Heart left ventricle (tissue), 16 donors: ENCODE results near the gene TDRD5. TPM values are rescaled to one million over a fixed set of nuclear protein-coding genes. Genes with fewer than 3 reads are reported as not detected.

Experiments
- ATAC-seq, 4 donors: fragments of 200-7000 bp; cut with Tn5 transposase; one replicate each; pipeline ENCODE4 v1.9.1; 2020 to 2022; ENCODE audit warnings: moderate library complexity in 4 of 4, mild to moderate bottlenecking in 3 of 4, moderate number of reproducible peaks in 1 of 4
- DNase-seq, 5 donors: peaks; one replicate each; pipeline ENCODE4 v3.0.0-alpha.2; 2020
- H3K27ac ChIP-seq, 12 donors: fragments of 200-600 bp; sonication (generic) in 4 of 12; one replicate each; pipeline versions ENCODE4 v1.5.0 to v1.8.0; 2016 to 2022; ENCODE audit warnings: mild to moderate bottlenecking in 2 of 12
- H3K27me3 ChIP-seq, 9 donors: fragments of 200-600 bp; sonication (generic) in 2 of 9; one replicate each; pipeline versions ENCODE4 v1.5.1 to v1.8.0; 2016 to 2022; ENCODE audit warnings: mild to moderate bottlenecking in 3 of 9
- H3K36me3 ChIP-seq, 9 donors: fragments of 200-600 bp; sonication (generic) in 2 of 9; one replicate each; pipeline versions ENCODE4 v1.5.0 to v1.8.0; 2018 to 2022; ENCODE audit warnings: mild to moderate bottlenecking in 2 of 9
- H3K4me1 ChIP-seq, 12 donors: fragments of 200-600 bp; sonication (generic) in 4 of 12; one replicate each; pipeline versions ENCODE4 v1.5.0 to v1.8.0; 2016 to 2022; ENCODE audit warnings: mild to moderate bottlenecking in 3 of 12
- H3K4me3 ChIP-seq, 12 donors: fragments of 200-600 bp; sonication (generic) in 4 of 12; one replicate each; pipeline versions ENCODE4 v1.5.0 to v1.8.0; 2017 to 2022; ENCODE audit warnings: mild to moderate bottlenecking in 9 of 12, moderate library complexity in 4 of 12
- H3K9me3 ChIP-seq, 12 donors: fragments of 200-600 bp; sonication (generic) in 4 of 12; one replicate each; pipeline versions ENCODE4 v1.5.0 to v1.8.0; 2016 to 2022; ENCODE audit warnings: mild to moderate bottlenecking in 1 of 12
- POLR2A ChIP-seq, 2 donors: fragments of 450-650 bp; IDR thresholded peaks; one replicate each; pipeline ENCODE4 v1.6.1; 2017; ENCODE audit warnings: antibody characterized with exemption in 2 of 2, mild to moderate bottlenecking in 2 of 2, moderate library complexity in 2 of 2
- WGBS, 4 donors: extraction: QIAGEN DNeasy Blood & Tissue Kit in 2 of 4; methylation state at CpG; one replicate each; pipeline versions ENCODE4 v1.1.5 to v1.1.7; 2013 to 2018; 5-methylcytosine and 5-hydroxymethylcytosine counted together
- intact Hi-C, 10 donors: fragments of 100-400 bp; cut with DNase I; formaldehyde crosslinking; loops; one replicate each; pipeline versions ENCODE4 v1.11.1 to v1.14.2; 2022
- long read RNA-seq, 3 donors: library from polyadenylated mRNA; unstranded; transcript quantifications; one replicate each; pipeline ENCODE4 v2.0.0, GENCODE V29; 2020 to 2021
- polyA plus RNA-seq, 2 donors: library from polyadenylated mRNA; stranded (reverse); fragments of 200-250 nt; gene quantifications; one replicate each; pipeline ENCODE4 v1.2.3, GENCODE V29; 2013
- total RNA-seq, 9 donors: library from RNA; depleted of rRNA in 2 of 9; stranded (reverse); fragments of >200 nt in 2 of 9; fragmentation: NEBNext Ultra II Directional in 3 of 9; extraction: Animal tissue kit (Norgen Biotek cat#: 25700) in 3 of 9; gene quantifications; one replicate each; pipeline versions ENCODE4 v1.1.0 to v1.2.4, GENCODE V29; 2016 to 2023
- TF ChIP-seq, protein P1 (sequence below), 12 donors: fragments of 200-600 bp; sonication (generic) in 4 of 12; IDR thresholded peaks; one replicate each; pipeline versions ENCODE4 v1.5.0 to v1.8.0; 2018 to 2022; ENCODE audit warnings: antibody characterized with exemption in 12 of 12, mild to moderate bottlenecking in 5 of 12
- donor health status: ischemic (EF 13 %, LVEDD 7.1; RV severe dilation, severe dysfunction).
- donor health status: healthy with polysubstance abuse.
- donor health status: DM: no; HTN: yes; CAD: no.
- donor health status: DM: no; HTN: no; CAD: no.
- donor health status: ischemic (EF 25% LVEDD 6.9; RV normal size, moderate dysfunction).
- donor health status: ischemic (EF 25% LVEDD 5.7; RV mildly dilated, moderate dysfunction).
- donor health status: healthy.
- donor health status: DM: yes; HTN: yes; CAD: no.
- donor health status: ischemic (EF 35%, LVEDD 5.7; RV mildly dilated, moderate dysfunction).
- donor health status: nonischemic (EF 11% LVEDD 7.7; RV severe dilation, severe dysfunction).
- donor health status: DM: yes; HTN: yes; CAD: no.
- donor health status: PGD.
- donor health status: ischemic (EF 29% LVEDD 5.4; RV normal size, mild dysfunction).
- donor health status: nonischemic (EF 23%, LVEDD 6.1; RV moderate dilation, normal function).

TDRD5 gene, protein sequence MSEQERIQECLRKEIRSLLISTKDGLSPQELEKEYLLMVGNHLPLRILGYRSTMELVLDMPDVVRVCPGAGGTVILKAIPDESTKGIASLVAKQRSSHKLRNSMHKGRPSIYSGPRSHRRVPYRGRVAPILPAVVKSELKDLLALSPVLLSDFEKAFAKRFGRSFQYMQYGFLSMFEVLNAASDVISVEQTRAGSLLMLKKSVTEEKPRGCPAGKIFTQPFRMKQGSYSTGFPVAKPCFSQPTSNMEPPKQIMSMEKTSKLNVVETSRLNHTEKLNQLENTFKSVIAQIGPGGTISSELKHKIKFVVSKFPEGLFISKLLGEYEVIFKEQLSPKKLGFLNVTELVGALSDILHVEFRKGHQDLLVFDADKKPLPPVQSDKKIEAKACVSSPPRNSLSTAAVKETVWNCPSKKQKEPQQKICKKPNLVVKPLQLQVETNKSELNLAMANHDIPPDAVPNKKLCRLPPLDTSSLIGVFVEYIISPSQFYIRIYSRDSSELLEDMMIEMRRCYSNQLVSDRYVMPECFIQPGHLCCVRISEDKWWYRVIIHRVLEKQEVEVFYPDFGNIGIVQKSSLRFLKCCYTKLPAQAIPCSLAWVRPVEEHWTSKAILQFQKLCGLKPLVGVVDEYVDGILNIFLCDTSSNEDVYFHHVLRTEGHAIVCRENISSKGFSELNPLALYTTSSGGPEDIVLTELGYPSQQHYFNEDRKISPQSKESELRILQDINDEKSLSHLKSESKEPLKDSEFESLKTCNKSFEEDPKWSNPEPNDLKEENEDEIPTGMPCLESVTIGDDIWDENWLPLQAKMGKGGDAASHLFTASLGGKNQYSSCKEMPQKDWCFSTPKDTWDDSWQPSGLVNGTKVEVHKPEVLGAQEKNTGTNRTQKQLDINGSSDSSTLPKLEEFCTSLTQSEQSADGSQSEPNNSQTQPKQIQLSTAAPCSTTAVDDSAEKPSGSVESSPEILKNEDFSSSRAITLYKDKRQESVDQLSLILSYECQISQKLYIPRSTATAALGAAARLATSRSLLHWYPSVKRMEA
- total RNA-seq, result under 1 TPM in 1 of 9 donors, not detected in 8; 0.34 TPM
- not detected for polyA plus RNA-seq
- long read RNA-seq, donor 1, result 0 reads
- long read RNA-seq, donor 2, result 0 reads
- long read RNA-seq, donor 3, result 0 reads

DNA sequence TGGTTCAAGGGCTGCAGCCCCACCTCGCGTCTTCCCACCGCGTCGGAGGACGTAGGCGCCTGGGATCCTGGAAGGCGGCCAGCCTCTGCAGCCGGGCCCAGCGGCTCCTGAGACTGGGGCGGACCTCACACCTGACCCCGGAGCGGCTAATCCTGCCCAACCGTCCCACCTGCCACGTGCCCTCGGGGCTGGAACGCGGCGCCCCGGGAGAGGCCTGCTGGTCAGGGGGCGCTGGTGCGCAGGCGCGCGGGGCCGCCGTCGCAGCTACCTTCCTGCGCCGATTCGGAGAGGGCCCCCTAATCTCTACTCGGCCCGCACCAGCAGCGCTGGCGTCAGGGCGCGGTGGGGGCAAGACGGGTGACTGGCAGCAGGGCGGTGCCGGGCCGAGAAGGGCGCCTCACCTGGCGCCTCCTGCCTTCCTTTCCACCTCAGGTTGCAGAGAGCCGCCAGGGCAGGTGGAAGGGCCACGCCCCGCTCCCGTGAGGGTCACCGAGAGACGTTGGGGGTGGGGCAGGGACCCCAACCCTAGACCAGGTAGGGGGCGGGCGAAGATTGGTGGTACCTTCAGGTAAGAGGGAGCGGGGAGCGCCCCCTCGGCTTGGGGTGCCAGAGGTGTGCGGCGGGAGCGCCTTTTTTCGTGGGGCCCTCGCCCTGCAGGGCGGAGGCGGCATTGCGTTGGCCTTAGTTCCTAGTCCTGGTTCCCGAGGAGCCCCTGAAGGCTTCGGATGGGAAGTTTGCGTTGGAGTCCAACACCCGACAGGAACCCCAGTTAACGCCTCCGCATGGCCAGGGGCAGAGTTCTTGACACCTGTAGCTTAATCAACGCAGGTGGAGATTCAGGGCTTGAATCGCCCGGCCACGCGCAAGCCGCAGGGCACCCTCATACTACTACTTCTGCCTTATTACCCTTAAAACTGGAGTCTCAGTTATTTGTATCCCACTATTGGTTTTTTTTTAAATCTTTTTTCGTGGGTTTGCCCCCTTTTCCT lies at the start of gene TDRD5:
TDRD5 (plus strand) TSS at position 241 of the 989 bp plus-strand sequence. CDS start 784 bp downstream, outside the sequence.
- H3K27me3 ChIP-seq, result peaks cover 6 to 52% (median 21%) of the 10 kb centered on the region in 9 donors
- no peak within 1 kb of the TSS for H3K27ac ChIP-seq
- no peaks in the 10 kb centered on the region for H3K9me3 ChIP-seq
- H3K36me3 ChIP-seq, result no peaks in the 10 kb centered on the region
- peak within 1 kb of the TSS in 1 of 12 donors; percentile 16 for H3K4me3 ChIP-seq
- 12 to 21% (median 14%) methylated on average over 42 to 75 of the region's 75 CpGs for WGBS, 4 donors
- peaks cover 0 to 8% (median 0%) of the 10 kb centered on the region in 12 donors for H3K4me1 ChIP-seq
- ATAC-seq (no peak), DNase-seq (peak in 1 of 5 donors; percentile 56)
- intact Hi-C loops, result no loop called here
- TF ChIP-seq POLR2A (IDR thresholded peaks at IDR 0.05), result no peak
- TF ChIP-seq, protein P1, sequence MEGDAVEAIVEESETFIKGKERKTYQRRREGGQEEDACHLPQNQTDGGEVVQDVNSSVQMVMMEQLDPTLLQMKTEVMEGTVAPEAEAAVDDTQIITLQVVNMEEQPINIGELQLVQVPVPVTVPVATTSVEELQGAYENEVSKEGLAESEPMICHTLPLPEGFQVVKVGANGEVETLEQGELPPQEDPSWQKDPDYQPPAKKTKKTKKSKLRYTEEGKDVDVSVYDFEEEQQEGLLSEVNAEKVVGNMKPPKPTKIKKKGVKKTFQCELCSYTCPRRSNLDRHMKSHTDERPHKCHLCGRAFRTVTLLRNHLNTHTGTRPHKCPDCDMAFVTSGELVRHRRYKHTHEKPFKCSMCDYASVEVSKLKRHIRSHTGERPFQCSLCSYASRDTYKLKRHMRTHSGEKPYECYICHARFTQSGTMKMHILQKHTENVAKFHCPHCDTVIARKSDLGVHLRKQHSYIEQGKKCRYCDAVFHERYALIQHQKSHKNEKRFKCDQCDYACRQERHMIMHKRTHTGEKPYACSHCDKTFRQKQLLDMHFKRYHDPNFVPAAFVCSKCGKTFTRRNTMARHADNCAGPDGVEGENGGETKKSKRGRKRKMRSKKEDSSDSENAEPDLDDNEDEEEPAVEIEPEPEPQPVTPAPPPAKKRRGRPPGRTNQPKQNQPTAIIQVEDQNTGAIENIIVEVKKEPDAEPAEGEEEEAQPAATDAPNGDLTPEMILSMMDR (IDR thresholded peaks at IDR 0.05), result no peak

DNA sequence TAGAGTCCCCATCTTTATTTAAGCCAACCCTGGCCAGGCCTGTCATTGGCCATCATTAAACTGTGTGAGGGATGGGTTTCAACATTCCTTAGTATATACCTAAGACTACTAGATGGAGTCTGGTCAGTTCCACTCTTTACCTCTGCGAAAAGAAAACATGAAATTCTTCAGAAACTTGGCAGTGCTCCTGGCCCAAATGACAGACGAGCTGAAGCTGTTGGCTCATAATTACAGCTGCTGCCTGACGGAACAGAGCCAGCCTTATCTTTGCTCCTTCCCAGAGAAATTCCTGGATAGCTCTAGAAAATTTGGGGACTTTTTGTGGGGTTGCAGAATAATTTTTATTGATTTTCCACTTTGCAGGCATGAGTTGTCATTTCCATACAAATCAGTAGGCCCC lies 46.3 kb upstream of the TDRD5 start:
- Histone ChIP-seq H3K36me3 (no peaks in the 10 kb centered on the region), H3K27me3 (peaks cover 0 to 9% (median 0%) of the 10 kb centered on the region in 9 donors), H3K9me3 (no peaks in the 10 kb centered on the region), H3K4me1 (no peaks in the 10 kb centered on the region), H3K4me3 (no peak overlapping the region), H3K27ac (no peak overlapping the region)
- 19 to 45% (median 31%) methylated on average over 3 of the region's 3 CpGs for WGBS, 4 donors
- ATAC-seq, result no peak
- DNase-seq, result no peak
- TF ChIP-seq POLR2A (IDR thresholded peaks at IDR 0.05), result no peak
- TF ChIP-seq, protein P1 (IDR thresholded peaks at IDR 0.05), result no peak
- intact Hi-C loops, result no loop called here

DNA sequence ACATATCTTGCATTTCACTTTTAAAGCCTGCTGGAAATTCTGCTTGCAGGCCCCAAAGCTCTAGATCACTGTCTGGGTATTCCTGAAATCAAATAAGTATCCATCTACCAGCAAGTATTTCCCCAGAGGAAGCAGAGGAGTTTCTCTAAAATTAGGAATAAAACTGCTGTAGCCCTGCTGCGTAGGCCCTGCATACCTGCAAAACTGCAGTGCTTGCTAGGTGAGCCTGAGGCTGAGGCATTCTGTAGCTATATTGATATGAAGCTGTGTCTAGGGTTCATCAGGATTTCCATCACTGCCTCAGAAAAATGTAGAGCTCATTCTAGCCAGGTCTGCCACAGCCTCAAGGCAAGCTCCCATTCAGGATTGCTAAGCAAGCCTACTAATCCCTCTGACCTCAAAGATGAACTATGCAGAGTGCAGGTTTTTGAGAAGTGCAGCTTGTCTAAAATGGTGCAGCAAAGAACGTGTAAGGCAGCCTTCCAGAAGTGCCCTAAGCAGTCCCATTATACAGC lies 44.6 kb upstream of the TDRD5 start:
- peaks cover 0 to 6% (median 0%) of the 10 kb centered on the region in 12 donors for H3K4me1 ChIP-seq
- no peak for DNase-seq
- intact Hi-C loops, result no loop called here
- no peak overlapping the region for H3K4me3 ChIP-seq
- ATAC-seq, result no peak
- no peaks in the 10 kb centered on the region for H3K9me3 ChIP-seq
- 67 to 92% (median 72%) methylated on average over 2 of the region's 2 CpGs for WGBS, 4 donors
- no peaks in the 10 kb centered on the region for H3K36me3 ChIP-seq
- H3K27ac ChIP-seq, result no peak overlapping the region
- peaks cover 0 to 2% (median 0%) of the 10 kb centered on the region in 9 donors for H3K27me3 ChIP-seq
- TF ChIP-seq, protein P1 (IDR thresholded peaks at IDR 0.05), result no peak
- no peak for TF ChIP-seq POLR2A (IDR thresholded peaks at IDR 0.05)
